CD4-positive, alpha-beta memory T cell (primary cell): Measurements from ENCODE around the gene SLC35F1. TPM values are rescaled to one million over a fixed set of nuclear protein-coding genes. Genes with fewer than 3 reads are reported as not detected.

Experiments
- CTCF ChIA-PET: fragments of 350-600 bp; sonication (Branson Sonifier 250); formaldehyde crosslinking; loops from one replicate; lab custom pipeline; 2021; ENCODE audit warnings: inconsistent platforms; ENCODE audit not compliant: partially characterized antibody; lab: Charles Lee
- POLR2A ChIA-PET: fragments of 350-600 bp; sonication (Branson Sonifier 250); formaldehyde crosslinking; loops from one replicate; lab custom pipeline; 2021; ENCODE audit not compliant: partially characterized antibody; lab: Charles Lee
- DNase-seq, 5 donors: peaks; one replicate each; pipeline versions ENCODE4 v3.0.0 to v3.0.0-alpha.2; 2020 to 2022; ENCODE audit warnings: mixed read lengths in 1 of 5
- H3K27ac ChIP-seq: one replicate; pipeline ENCODE4 v1.7.0; 2013; ENCODE audit warnings: low read depth, low read length
- H3K27me3 ChIP-seq: 2 replicates; pipeline ENCODE4 v1.7.0; 2013; ENCODE audit warnings: mild to moderate bottlenecking, low read length, moderate library complexity; ENCODE audit not compliant: insufficient read depth
- H3K36me3 ChIP-seq: 2 replicates; pipeline ENCODE4 v1.7.0; 2013; ENCODE audit warnings: mild to moderate bottlenecking, low read length, moderate library complexity; ENCODE audit not compliant: insufficient read depth
- H3K4me1 ChIP-seq: 2 replicates; pipeline ENCODE4 v1.7.0; 2013; ENCODE audit warnings: mild to moderate bottlenecking, low read length, moderate library complexity; ENCODE audit not compliant: insufficient read depth
- H3K4me3 ChIP-seq, 2 donors: one replicate each; pipeline ENCODE4 v1.7.0; 2013; ENCODE audit warnings: low read length in 2 of 2, mild to moderate bottlenecking in 1 of 2
- H3K9me3 ChIP-seq, 2 donors: one replicate each; pipeline ENCODE4 v1.7.0; 2013; ENCODE audit warnings: low read length in 2 of 2, control low read depth in 1 of 2; ENCODE audit not compliant: control insufficient read depth in 1 of 2
- H3K27ac Mint-ChIP-seq, 7 donors: one replicate each; pipeline ENCODE4 v1.8.0; 2020 to 2021; ENCODE audit warnings: mixed read lengths in 7 of 7, mild to moderate bottlenecking in 6 of 7, inconsistent platforms in 3 of 7, moderate library complexity in 3 of 7
- H3K27me3 Mint-ChIP-seq, 2 donors: one replicate each; pipeline ENCODE4 v1.8.0; 2020 to 2021; ENCODE audit warnings: mixed read lengths in 2 of 2
- H3K36me3 Mint-ChIP-seq, 2 donors: one replicate each; pipeline ENCODE4 v1.8.0; 2020 to 2021; ENCODE audit warnings: mixed read lengths in 2 of 2, inconsistent platforms in 1 of 2, mild to moderate bottlenecking in 1 of 2
- H3K4me1 Mint-ChIP-seq, 4 donors: one replicate each; pipeline ENCODE4 v1.8.0; 2020 to 2021; ENCODE audit warnings: mixed read lengths in 4 of 4, mild to moderate bottlenecking in 1 of 4
- H3K4me3 Mint-ChIP-seq, 8 donors: one replicate each; pipeline ENCODE4 v1.8.0; 2020 to 2021; ENCODE audit warnings: mixed read lengths in 8 of 8, mild to moderate bottlenecking in 7 of 8, moderate library complexity in 6 of 8, inconsistent platforms in 3 of 8
- H3K9me3 Mint-ChIP-seq, 8 donors: one replicate each; pipeline ENCODE4 v1.8.0; 2020 to 2021; ENCODE audit warnings: mixed read lengths in 8 of 8, mild to moderate bottlenecking in 5 of 8, inconsistent platforms in 3 of 8, moderate library complexity in 1 of 8
- intact Hi-C: fragments of 100-400 bp; cut with micrococcal nuclease; formaldehyde crosslinking; loops from one replicate; pipeline ENCODE4 v1.15.1; 2023
- polyA plus RNA-seq, 2 donors: library from polyadenylated mRNA; unstranded; fragments of 300-500 nt; fragmentation: Illumina TruSeq; gene quantifications; one replicate each; pipeline ENCODE4 v1.2.3, GENCODE V29; 2021
- total RNA-seq, 2 experiments: library from RNA; stranded (reverse); gene quantifications; one replicate each; pipeline ENCODE4 v1.2.3, GENCODE V29; 2021

Gene SLC35F1
- total and polyA plus RNA-seq, 4 experiments from 2014 or later: not detected

- H3K4me1 ChIP-seq: no peaks in the 10 kb centered on the region
- POLR2A ChIA-PET: no interaction called here
- H3K36me3 ChIP-seq: no peaks in the 10 kb centered on the region
- no peak for DNase-seq
- Mint-ChIP-seq H3K36me3 (no peaks in the 10 kb centered on the region), H3K27me3 (peaks cover 10 to 11% of the 10 kb centered on the region in 2 donors), H3K4me1 (no peaks in the 10 kb centered on the region), H3K9me3 (peaks cover 0 to 4% (median 0%) of the 10 kb centered on the region in 8 donors), H3K4me3 (no peak overlapping the region), H3K27ac (no peak overlapping the region)
- H3K27ac ChIP-seq: no peak overlapping the region
- H3K4me3 ChIP-seq: no peak overlapping the region
- no peaks in the 10 kb centered on the region for H3K9me3 ChIP-seq
- H3K27me3 ChIP-seq: peaks cover 8% of the 10 kb centered on the region
- intact Hi-C loops: no loop called here
- CTCF ChIA-PET: no interaction called here
Observed at GRCh38 chr6:117915846-117916245, 8.8 kb downstream of the SLC35F1 start.

DNA sequence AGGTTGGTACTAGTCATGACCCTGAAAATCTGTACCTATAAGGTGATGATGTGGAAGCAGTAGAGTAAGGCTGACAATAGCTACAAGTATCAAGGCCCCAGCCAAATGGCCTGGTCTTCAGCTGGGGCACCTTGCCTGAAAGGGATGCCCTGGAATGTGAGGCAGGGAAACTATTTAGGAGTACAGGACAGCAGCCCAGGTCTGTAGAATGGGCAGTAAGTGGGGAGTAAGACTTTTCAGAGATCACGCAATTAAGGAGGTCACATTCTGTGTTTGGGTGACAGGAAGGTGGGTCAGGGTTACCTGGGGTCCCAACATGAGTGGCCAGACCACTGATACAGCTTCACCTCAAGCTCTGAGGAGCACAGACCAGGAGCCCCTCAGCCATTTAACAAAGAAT is 9.4 kb downstream of the SLC35F1 start:
- H3K4me3 ChIP-seq: no peak overlapping the region
- Mint-ChIP-seq H3K9me3 (peaks cover 0 to 4% (median 0%) of the 10 kb centered on the region in 8 donors), H3K4me3 (no peak overlapping the region), H3K36me3 (no peaks in the 10 kb centered on the region), H3K27ac (no peak overlapping the region), H3K27me3 (peaks cover 11 to 12% of the 10 kb centered on the region in 2 donors), H3K4me1 (no peaks in the 10 kb centered on the region)
- peaks cover 8% of the 10 kb centered on the region for H3K27me3 ChIP-seq
- H3K36me3 ChIP-seq: no peaks in the 10 kb centered on the region
- CTCF ChIA-PET: no interaction called here
- no peak for DNase-seq
- intact Hi-C loops: no loop called here
- H3K9me3 ChIP-seq: no peaks in the 10 kb centered on the region
- no peak overlapping the region for H3K27ac ChIP-seq
- POLR2A ChIA-PET: no interaction called here
- no peaks in the 10 kb centered on the region for H3K4me1 ChIP-seq

- no peak for DNase-seq
- POLR2A ChIA-PET: no interaction called here
- H3K4me1 ChIP-seq: no peaks in the 10 kb centered on the region
- no peaks in the 10 kb centered on the region for H3K9me3 Mint-ChIP-seq
- H3K36me3 ChIP-seq: no peaks in the 10 kb centered on the region
- peaks cover 4 to 11% of the 10 kb centered on the region in 2 donors for H3K27me3 Mint-ChIP-seq
- H3K36me3 Mint-ChIP-seq: no peaks in the 10 kb centered on the region
- no peak overlapping the region for H3K4me3 ChIP-seq
- no peaks in the 10 kb centered on the region for H3K9me3 ChIP-seq
- H3K4me1 Mint-ChIP-seq: no peaks in the 10 kb centered on the region
- no peak overlapping the region for H3K27ac Mint-ChIP-seq
- H3K27ac ChIP-seq: no peak overlapping the region
- H3K27me3 ChIP-seq: peaks cover 5% of the 10 kb centered on the region
- intact Hi-C loops: no loop called here
- no peak overlapping the region for H3K4me3 Mint-ChIP-seq
- CTCF ChIA-PET: no interaction called here
Observed at GRCh38 chr6:117917176-117917575, 10.1 kb downstream of the SLC35F1 start.

DNA sequence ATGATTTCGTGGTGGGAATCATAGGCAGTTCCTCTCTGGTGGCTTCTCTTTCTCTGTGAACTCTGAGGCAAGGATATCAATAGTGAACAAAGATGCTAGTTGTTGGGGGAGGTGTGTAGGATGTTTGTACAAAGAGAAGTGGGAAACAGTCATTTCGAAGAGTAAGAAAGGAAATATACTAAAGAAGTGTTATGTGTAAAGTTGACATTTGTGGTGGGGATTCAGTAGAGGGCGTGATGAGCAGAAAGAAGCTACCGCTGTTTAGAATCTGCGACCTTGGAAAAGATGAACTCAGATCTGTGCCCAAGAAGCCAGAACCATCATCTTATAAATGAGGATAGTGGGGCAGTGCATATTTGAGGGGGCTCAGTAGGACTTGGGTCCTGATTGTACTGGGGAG is 11.4 kb downstream of the SLC35F1 start:
- Histone ChIP-seq H3K27ac (no peak overlapping the region), H3K9me3 (no peaks in the 10 kb centered on the region), H3K36me3 (no peaks in the 10 kb centered on the region), H3K27me3 (peaks cover 5% of the 10 kb centered on the region), H3K4me1 (no peaks in the 10 kb centered on the region), H3K4me3 (no peak overlapping the region)
- Mint-ChIP-seq H3K4me1 (no peaks in the 10 kb centered on the region), H3K4me3 (no peak overlapping the region), H3K36me3 (no peaks in the 10 kb centered on the region), H3K9me3 (no peaks in the 10 kb centered on the region), H3K27ac (no peak overlapping the region), H3K27me3 (peaks cover 3 to 4% of the 10 kb centered on the region in 2 donors)
- ChIA-PET POLR2A (no interaction called here), CTCF (no interaction called here)
- intact Hi-C loops: no loop called here
- DNase-seq: no peak

GRCh38 chr6:117919275-117919674 is 12.2 kb downstream of the SLC35F1 start:
- Histone ChIP-seq H3K4me1 (no peaks in the 10 kb centered on the region), H3K27ac (no peak overlapping the region), H3K36me3 (no peaks in the 10 kb centered on the region), H3K9me3 (no peaks in the 10 kb centered on the region), H3K27me3 (peaks cover 5% of the 10 kb centered on the region), H3K4me3 (no peak overlapping the region)
- CTCF ChIA-PET: no interaction called here
- Mint-ChIP-seq H3K27ac (no peak overlapping the region), H3K9me3 (no peaks in the 10 kb centered on the region), H3K36me3 (no peaks in the 10 kb centered on the region), H3K4me1 (no peaks in the 10 kb centered on the region), H3K4me3 (no peak overlapping the region), H3K27me3 (peaks cover 3 to 4% of the 10 kb centered on the region in 2 donors)
- intact Hi-C loops: no loop called here
- no peak for DNase-seq
- POLR2A ChIA-PET: no interaction called here

DNA sequence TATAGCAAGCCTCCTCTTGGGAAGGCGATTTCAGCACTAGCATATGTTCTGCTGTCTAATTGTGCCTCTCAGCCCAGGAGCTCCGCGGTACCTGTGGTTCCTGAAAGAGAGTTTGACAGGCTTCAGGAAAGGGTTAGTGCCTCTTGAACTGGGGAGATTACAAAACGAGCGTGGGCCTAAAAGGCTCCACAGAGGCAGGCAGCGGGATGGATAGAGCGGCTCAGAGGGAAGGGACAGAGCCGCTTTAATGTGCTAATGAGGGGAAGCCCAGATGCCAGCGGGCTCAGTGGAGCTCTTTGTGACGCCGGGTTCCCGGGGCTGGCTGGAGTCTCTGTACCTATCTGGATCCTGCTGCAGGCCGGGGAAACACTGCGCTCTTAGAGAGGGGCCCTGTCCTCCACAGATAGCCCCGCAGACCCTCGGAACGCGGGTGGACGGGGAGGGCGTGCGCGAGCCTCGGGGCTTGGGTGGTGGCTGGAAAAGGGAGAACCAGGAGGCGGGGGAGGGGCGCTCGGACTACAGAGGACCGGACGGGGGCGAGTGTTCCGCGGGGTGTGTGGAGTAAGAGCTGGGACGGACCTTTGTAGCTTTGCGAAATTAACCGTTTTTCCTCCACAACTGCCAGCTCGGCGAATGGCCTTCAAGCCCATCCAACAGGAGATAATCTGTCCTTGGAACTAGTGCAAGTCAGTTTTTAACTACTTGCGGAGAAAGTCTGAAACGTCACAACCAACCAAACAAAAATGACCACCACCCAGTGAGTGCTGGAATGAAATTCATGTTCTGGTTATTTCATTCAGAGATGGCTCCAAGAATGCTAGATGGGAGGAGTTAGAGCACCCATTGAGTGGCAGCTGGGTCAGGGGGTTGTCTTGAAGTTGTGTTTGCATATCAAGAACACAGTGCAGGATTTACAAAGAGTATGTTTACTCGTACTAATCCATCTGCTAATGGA is 13.0 kb downstream of the SLC35F1 start:
- Histone ChIP-seq H3K9me3 (no peaks in the 10 kb centered on the region), H3K27me3 (peaks cover 5% of the 10 kb centered on the region), H3K36me3 (no peaks in the 10 kb centered on the region), H3K27ac (no peak overlapping the region), H3K4me1 (no peaks in the 10 kb centered on the region), H3K4me3 (no peak overlapping the region)
- Mint-ChIP-seq H3K27ac (no peak overlapping the region), H3K4me3 (peak overlapping the region in 1 of 8 donors; percentile 3), H3K27me3 (peaks cover 3% of the 10 kb centered on the region in 2 donors), H3K4me1 (no peaks in the 10 kb centered on the region), H3K36me3 (no peaks in the 10 kb centered on the region), H3K9me3 (no peaks in the 10 kb centered on the region)
- CTCF ChIA-PET: no interaction called here
- DNase-seq: no peak
- intact Hi-C loops: no loop called here
- POLR2A ChIA-PET: no interaction called here

GRCh38 chr6:117924690-117925089 is 17.6 kb downstream of the SLC35F1 start:
- Histone ChIP-seq H3K4me3 (no peak overlapping the region), H3K4me1 (no peaks in the 10 kb centered on the region), H3K27ac (no peak overlapping the region), H3K36me3 (no peaks in the 10 kb centered on the region), H3K27me3 (no peaks in the 10 kb centered on the region), H3K9me3 (no peaks in the 10 kb centered on the region)
- POLR2A ChIA-PET: no interaction called here
- H3K4me1 Mint-ChIP-seq: no peaks in the 10 kb centered on the region
- DNase-seq: no peak
- peaks cover 0 to 3% of the 10 kb centered on the region in 2 donors for H3K36me3 Mint-ChIP-seq
- no peak overlapping the region for H3K4me3 Mint-ChIP-seq
- peaks cover 0 to 26% (median 16%) of the 10 kb centered on the region in 8 donors for H3K9me3 Mint-ChIP-seq
- peaks cover 3 to 6% of the 10 kb centered on the region in 2 donors for H3K27me3 Mint-ChIP-seq
- no peak overlapping the region for H3K27ac Mint-ChIP-seq
- intact Hi-C loops: no loop called here
- CTCF ChIA-PET: no interaction called here
